HEK293T (cell line): Measurements from ENCODE around the gene MFSD8.

Experiments used
- BHLHE40 ChIP-seq: fragments of 450-650 bp; IDR thresholded peaks from 2 replicates; pipeline ENCODE4 v1.6.1; 2016; ENCODE audit warnings: mild to moderate bottlenecking, moderate library complexity, borderline replicate concordance
- FOXM1 ChIP-seq: fragments of 450-650 bp; IDR thresholded peaks from 2 replicates; pipeline ENCODE4 v1.6.1; 2017; ENCODE audit warnings: mild to moderate bottlenecking, borderline replicate concordance
- SUZ12 ChIP-seq: fragments of 450-650 bp; IDR thresholded peaks from 2 replicates; pipeline ENCODE4 v1.6.1; 2016; ENCODE audit warnings: mild to moderate bottlenecking

DNA sequence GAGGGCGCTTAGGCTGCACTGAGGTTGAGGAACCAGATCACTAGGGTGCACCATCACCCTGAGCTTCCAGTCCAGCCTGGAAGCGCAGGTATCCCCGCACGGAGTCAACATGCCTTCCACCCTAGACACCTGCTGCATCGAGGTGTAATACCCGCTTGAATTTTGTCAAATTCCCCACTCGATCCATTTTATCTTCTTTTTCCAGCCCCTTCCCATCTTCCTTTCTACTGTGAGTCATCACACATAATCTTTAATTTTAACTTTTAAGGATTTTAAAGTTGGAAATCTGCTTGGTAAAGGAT lies 83.5 kb downstream of the MFSD8 start:
- TF ChIP-seq FOXM1 (no peak), SUZ12 (no peak), BHLHE40 (no peak)
